ENCODE measurements around the gene RNF214. TPM values are rescaled to one million over a fixed set of nuclear protein-coding genes. Genes with fewer than 3 reads are reported as not detected.

The RNF214 gene
- total RNA-seq, 4 donors from 2014 or later, result 14.8 to 21.2 (median 17.4) TPM

- Histone ChIP-seq H3K4me1 (peaks cover 24 to 70% (median 40%) of the 10 kb centered on the region in 3 donors), H3K9me3 (no peaks in the 10 kb centered on the region), H3K27me3 (no peaks in the 10 kb centered on the region), H3K36me3 (peaks cover 0 to 57% of the 10 kb centered on the region in 2 donors), H3K4me3 (peak overlapping the region in 1 of 2 donors; percentile 16), H3K27ac (peak overlapping the region; percentile 93 to 98 (median 95))
- ATAC-seq, result peak; percentile 21
- no peak for TF ChIP-seq POLR2AphosphoS5 (IDR thresholded peaks at IDR 0.05)
- no peak for TF ChIP-seq POLR2A (IDR thresholded peaks at IDR 0.05)
- TF ChIP-seq EP300 (IDR thresholded peaks at IDR 0.05), result peak; percentile 15
- no peak for TF ChIP-seq CTCF (IDR thresholded peaks at IDR 0.05)
- 24 to 37% methylated on average over 7 of the region's 11 CpGs for WGBS, 2 donors (ENCODE audit: low coverage in 1 of 2)
Observed at GRCh38 chr11:117217141-117218084, 15.1 kb upstream of the RNF214 start.

GRCh38 chr11:117218133-117218915 is 14.1 kb upstream of the RNF214 start:
- Histone ChIP-seq H3K9me3 (no peaks in the 10 kb centered on the region), H3K27me3 (no peaks in the 10 kb centered on the region), H3K4me3 (peak overlapping the region in 1 of 2 donors; percentile 16), H3K27ac (peak overlapping the region; percentile 93 to 98 (median 95)), H3K4me1 (peaks cover 24 to 79% (median 43%) of the 10 kb centered on the region in 3 donors), H3K36me3 (peaks cover 0 to 54% of the 10 kb centered on the region in 2 donors)
- WGBS, 2 donors (ENCODE audit: low coverage in 1 of 2), result 28 to 36% methylated on average over 8 to 14 of the region's 15 CpGs
- TF ChIP-seq EP300 (IDR thresholded peaks at IDR 0.05) (peak; percentile 26), POLR2AphosphoS5 (IDR thresholded peaks at IDR 0.05) (peak; percentile 65), POLR2A (IDR thresholded peaks at IDR 0.05) (no peak)
- ATAC-seq, result peak; percentile 34

- WGBS, 2 donors (ENCODE audit: low coverage in 1 of 2), result 100% methylated on average over 1 of the region's 9 CpGs; no CpG with 5 or more reads in 1 of the 2 donors
- ATAC-seq, result no peak
- Histone ChIP-seq H3K9me3 (no peaks in the 10 kb centered on the region), H3K27ac (peak overlapping the region; percentile 93 to 98 (median 95)), H3K36me3 (peaks cover 0 to 54% of the 10 kb centered on the region in 2 donors), H3K4me3 (no peak overlapping the region), H3K4me1 (peaks cover 24 to 85% (median 43%) of the 10 kb centered on the region in 3 donors), H3K27me3 (no peaks in the 10 kb centered on the region)
- TF ChIP-seq EP300 (IDR thresholded peaks at IDR 0.05), result no peak
- no peak for TF ChIP-seq CTCF (IDR thresholded peaks at IDR 0.05)
- no peak for TF ChIP-seq POLR2A (IDR thresholded peaks at IDR 0.05)
- no peak for TF ChIP-seq POLR2AphosphoS5 (IDR thresholded peaks at IDR 0.05)
Observed at GRCh38 chr11:117219001-117219400, 13.5 kb upstream of the RNF214 start.

GRCh38 chr11:117219455-117219854 is 13.0 kb upstream of the RNF214 start:
- peak overlapping the region; percentile 93 to 98 (median 95) for H3K27ac ChIP-seq
- WGBS, 2 donors (ENCODE audit: low coverage in 1 of 2), result 64 to 76% methylated on average over 2 to 7 of the region's 8 CpGs
- TF ChIP-seq POLR2AphosphoS5 (IDR thresholded peaks at IDR 0.05), result no peak
- no peak for TF ChIP-seq POLR2A (IDR thresholded peaks at IDR 0.05)
- no peak for TF ChIP-seq CTCF (IDR thresholded peaks at IDR 0.05)
- no peak for TF ChIP-seq EP300 (IDR thresholded peaks at IDR 0.05)

GRCh38 chr11:117219995-117220394 is 12.5 kb upstream of the RNF214 start:
- H3K4me3 ChIP-seq, result no peak overlapping the region
- TF ChIP-seq EP300 (IDR thresholded peaks at IDR 0.05), result no peak
- no peak for TF ChIP-seq POLR2A (IDR thresholded peaks at IDR 0.05)
- TF ChIP-seq CTCF (IDR thresholded peaks at IDR 0.05), result no peak
- TF ChIP-seq POLR2AphosphoS5 (IDR thresholded peaks at IDR 0.05), result no peak
- peak overlapping the region; percentile 93 to 98 (median 95) for H3K27ac ChIP-seq
- no peaks in the 10 kb centered on the region for H3K27me3 ChIP-seq
- no peak for ATAC-seq
- H3K36me3 ChIP-seq, result peaks cover 0 to 51% of the 10 kb centered on the region in 2 donors
- no peaks in the 10 kb centered on the region for H3K9me3 ChIP-seq
- WGBS, 2 donors (ENCODE audit: low coverage in 1 of 2), result 82 to 88% methylated on average over 4 of the region's 4 CpGs
- peaks cover 24 to 95% (median 43%) of the 10 kb centered on the region in 3 donors for H3K4me1 ChIP-seq

More at GRCh38 chr11:117219455-117219854, 13.0 kb upstream of the RNF214 start:
- ATAC-seq, result no peak
- no peak overlapping the region for H3K4me3 ChIP-seq
- no peaks in the 10 kb centered on the region for H3K9me3 ChIP-seq
- H3K4me1 ChIP-seq, result peaks cover 24 to 90% (median 43%) of the 10 kb centered on the region in 3 donors
- peaks cover 0 to 54% of the 10 kb centered on the region in 2 donors for H3K36me3 ChIP-seq
- H3K27me3 ChIP-seq, result no peaks in the 10 kb centered on the region

Data from gastroesophageal sphincter (tissue), 4 donors.